Measurements from ENCODE around the gene OR6K2.
"Not testable (repeated sequence)": the region's sequence is repeated elsewhere in the genome, so short reads cannot be mapped to it uniquely, and the experiment has no call there.

Gene OR6K2, protein sequence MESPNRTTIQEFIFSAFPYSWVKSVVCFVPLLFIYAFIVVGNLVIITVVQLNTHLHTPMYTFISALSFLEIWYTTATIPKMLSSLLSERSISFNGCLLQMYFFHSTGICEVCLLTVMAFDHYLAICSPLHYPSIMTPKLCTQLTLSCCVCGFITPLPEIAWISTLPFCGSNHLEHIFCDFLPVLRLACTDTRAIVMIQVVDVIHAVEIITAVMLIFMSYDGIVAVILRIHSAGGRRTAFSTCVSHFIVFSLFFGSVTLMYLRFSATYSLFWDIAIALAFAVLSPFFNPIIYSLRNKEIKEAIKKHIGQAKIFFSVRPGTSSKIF

GRCh38 chr1:158700552-158700951 lies at the start of gene OR6K2:
OR6K2 (minus strand) TSS chr1:158700652; CDS start chr1:158700652, 0 bp downstream.
- DNase-seq = no peak

DNA sequence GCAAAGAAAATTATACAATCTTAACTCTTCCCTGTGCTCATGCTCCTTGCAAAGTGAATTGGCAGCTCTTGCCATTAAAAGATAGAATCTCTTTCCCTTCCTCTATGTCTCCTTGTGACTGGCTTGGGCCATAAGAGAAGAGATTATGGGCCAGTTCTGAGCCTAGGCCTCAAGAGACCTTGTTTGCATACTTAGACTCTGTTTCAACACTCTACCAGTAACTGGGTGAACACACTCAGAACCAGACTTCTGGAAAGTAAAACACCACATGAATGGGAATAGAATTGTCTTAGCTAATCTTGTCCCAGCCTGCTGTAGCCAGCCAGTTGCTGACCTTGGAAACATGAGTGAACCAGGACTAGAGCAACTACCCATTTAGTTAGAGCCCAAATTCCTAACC lies 35.4 kb upstream of the OR6K2 start:
- DNase-seq = no peak

DNA sequence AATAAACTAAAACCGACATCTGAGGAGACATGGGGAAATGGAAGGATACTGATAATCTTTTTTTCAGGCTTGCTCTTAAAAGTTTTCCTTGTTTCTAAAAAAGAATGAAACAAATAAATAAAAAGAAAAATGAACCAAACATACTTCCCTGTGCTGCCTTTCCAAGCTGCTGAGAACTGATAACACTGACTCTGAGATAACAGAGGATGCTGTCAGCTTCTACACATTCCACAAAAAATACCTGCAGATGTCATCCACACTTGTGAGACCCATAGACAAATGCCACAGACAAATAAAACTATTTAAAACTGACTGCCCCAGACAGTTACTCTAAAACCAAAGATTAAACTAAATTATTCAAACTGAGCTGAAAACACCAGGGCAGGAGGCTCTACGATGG lies 32.1 kb upstream of the OR6K2 start:
- no peak for DNase-seq

- no peak for DNase-seq
These were observed 31.3 kb upstream of the OR6K2 start for GRCh38 chr1:158731707-158732106.

- DNase-seq = no peak
These were observed 30.0 kb upstream of the OR6K2 start for GRCh38 chr1:158730453-158730852.

DNA sequence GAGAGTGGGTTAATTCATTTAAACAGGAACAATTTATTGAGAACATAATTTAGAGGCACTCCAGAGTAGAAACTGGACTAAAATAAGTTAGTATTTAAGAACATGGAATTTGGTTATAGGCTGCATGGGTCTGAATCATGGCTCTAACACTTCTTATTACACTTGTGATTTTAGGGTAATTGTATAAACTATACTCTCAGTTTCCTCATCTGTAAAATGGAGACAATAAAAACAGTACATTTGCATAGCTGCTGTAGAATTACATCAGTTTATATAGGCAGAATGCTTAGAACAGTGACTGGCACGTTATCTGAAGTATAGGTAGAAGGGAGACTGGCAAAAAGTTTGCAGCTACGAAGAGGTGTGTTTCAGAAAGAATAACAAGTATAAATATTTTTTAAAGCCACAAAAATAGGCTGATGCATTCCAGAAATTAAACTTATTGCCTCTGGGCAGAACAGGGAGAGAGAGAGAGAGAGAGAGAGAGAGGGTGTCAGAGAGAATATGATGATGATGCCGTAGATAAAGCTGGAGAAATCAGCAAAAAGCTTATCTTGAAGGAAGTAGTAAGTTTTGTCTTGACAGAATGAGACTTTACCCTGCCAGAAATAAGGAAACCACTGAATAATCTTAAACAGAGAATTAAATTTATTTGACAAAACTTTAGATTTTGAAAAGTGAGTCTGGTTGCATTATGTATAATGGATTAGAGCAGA lies 28.2 kb upstream of the OR6K2 start:
- DNase-seq = no peak

DNA sequence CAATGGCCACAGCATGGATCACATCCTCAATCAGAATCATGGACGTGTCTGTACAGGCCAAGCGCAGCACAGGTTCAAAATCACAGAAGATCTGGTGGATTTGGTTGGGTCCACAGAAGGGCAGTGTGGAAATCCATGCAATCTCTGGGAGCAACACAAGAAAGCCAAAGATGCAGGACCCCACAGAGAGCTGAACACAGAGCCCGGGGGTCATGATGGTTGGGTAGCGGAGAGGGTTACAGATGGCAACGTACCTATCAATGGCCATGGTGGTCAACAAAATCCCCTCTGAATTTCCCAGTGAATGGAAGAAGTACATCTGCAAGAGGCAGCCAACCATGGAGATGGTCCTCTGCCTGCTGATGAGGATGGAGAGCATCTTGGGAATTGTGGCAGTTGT lies 24.0 kb upstream of the OR6K2 start:
- DNase-seq = no peak

- no peak for DNase-seq
These were observed 20.2 kb upstream of the OR6K2 start, which contains the start of gene OR6K3 for GRCh38 chr1:158720620-158721019. OR6K3 (minus strand) TSS chr1:158720720; CDS start chr1:158718115, 2,605 bp downstream.

DNA sequence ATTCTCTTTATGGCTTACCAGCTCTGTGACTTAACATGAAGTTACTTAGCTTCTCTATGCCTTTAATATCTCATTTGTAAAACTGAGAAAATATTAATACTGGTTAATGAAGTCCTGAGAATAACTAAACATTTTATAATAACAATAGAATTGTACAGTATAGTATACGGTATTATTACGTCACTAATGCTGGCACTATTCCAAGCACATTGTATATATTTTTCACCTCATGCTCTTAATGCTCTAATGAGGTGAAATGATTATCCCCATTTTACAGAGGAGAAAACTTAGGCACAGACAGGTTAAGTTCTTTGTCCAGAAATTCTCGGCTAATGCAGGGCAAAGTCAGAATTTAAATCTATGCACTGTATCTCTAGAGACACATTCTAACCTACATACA lies 19.2 kb upstream of the OR6K2 start:
- no peak for DNase-seq

DNA sequence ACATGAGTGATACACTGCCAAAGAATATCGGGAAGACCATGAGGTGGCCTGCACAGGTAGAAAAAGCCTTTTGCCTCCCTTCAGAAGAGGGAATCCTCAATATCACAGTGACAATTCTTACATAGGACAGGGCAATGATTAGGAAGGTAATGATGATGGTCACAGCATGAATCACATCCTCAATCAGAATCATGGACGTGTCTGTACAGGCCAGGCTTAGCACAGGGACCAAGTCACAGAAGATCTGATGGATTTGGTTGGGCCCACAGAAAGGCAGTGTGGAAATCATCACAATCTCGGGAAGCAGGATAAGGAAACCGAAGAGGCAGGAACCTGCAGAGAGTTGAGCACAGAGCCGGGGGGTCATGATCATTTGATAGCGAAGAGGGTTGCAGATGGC lies 16.9 kb upstream of the OR6K2 start:
- no peak for DNase-seq

DNA sequence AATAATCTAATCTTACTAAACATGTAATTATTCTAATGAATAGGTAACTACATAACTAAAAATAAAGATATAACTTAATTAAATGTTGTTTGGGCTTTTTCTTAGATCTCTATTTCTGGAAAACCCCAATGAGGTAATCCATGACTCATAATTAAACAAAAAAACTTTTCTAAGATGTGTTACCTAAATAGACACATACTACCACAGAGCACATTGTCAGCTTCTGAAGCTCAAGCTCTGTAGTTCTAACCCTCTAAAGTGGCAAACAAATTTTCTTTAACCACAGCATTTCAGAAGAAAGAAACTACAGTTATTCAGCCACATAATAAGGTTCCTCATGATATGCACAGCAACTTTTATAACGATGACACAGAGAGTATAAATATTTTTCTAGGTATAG lies 15.9 kb upstream of the OR6K2 start:
- DNase-seq = no peak

- no peak for DNase-seq
These were observed 14.3 kb upstream of the OR6K2 start for GRCh38 chr1:158714754-158715153.

DNA sequence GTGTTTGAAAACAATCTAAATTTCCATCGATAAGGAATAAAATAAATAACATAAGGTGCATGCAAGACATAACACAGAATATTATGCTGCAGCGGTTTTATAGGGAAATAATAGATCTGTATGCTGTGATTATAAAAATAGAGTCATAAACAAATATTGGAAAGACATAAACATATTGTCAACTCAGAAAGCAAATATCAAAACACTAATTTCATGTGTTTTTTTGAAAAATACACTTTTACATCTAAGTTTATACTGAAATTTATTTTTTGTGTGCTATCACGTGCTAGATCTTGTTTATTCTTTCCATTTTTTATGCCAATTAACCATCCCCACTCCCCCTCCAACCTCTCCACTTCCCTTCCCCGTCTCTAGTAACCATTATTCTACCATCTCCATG lies 10.6 kb upstream of the OR6K2 start:
- no peak for DNase-seq

GRCh38 chr1:158706096-158706495 lies 5.6 kb upstream of the OR6K2 start:
- no peak for DNase-seq

DNA sequence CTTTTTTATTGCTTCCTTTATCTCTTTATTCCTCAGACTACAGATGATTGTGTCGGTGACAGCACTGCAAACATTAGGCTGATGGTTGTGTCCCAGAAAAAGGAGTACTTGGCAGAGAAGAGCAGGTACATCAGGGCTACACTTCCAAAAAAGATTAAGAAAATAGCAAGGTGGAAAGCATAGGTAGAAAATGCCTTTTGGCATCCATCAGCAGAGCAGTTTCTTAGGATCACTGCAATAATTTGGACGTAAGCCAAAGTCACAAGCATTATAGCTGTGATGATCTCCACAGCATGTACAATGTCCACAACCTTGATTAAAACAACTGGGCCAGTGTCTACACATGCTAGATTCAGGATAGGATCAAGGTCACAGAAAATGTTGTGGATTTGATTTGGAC lies 5.9 kb downstream of the OR6K2 start:
- DNase-seq = no peak

- DNase-seq = no peak
These were observed 8.1 kb downstream of the OR6K2 start for GRCh38 chr1:158692356-158692755.

DNA sequence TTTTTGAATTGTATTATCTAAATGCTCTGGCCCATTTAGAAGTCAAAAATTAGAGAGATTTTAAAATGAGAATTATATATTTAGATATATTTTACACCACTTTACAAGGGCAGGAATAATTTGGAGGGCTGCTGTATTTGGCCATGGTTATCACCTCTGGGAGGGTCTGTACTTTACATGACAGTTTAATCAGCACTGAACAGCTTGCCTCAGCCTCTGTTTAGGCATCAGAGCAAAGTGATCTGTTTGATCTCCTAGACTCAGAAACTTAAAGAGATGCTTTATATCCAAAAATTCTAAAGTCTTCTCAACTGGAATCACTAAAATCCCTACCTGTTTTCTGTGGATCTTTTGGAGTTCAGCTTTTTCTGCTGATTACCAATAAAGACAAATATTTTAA lies 8.5 kb downstream of the OR6K2 start:
- DNase-seq = no peak

GRCh38 chr1:158691149-158691548 lies 9.3 kb downstream of the OR6K2 start:
- DNase-seq = not testable (repeated sequence)

DNA sequence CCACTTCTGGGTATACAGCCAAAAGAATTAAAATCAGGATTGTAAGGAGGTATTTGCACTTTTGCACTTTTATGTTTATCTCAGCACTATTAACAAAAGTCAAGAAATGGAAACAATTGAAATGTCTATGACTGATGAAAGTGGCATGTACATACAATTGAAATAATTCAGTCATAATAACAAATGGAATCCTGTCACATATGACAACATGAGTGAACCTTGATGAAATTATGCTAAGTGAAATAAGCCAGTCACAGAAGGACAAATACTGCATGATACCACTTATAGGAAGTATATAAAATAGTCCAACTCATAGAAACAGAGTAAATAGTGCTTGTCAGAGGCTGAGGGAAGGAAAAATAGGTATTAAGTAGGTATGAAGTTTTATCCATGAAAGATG lies 10.6 kb downstream of the OR6K2 start:
- DNase-seq = no peak

- no peak for DNase-seq
These were observed 11.3 kb downstream of the OR6K2 start for GRCh38 chr1:158689110-158689509.

DNA sequence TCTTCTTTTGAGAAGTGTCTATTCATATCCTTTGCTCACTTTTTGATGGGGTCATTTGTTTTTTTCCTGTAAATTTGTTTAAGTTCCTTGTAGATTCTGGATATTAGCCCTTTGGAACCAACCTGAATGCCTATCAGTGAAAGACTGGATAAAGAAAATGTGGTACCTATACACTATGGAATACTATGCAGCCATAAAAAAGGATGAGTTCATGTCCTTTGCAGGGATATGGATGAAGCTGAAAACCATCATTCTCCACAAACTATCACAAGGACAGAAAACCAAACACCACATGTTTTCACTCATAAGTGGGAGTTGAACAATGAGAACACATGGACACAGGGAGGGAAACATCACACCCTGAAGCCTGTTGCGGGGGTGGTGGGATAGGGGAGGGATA lies 12.1 kb downstream of the OR6K2 start:
- not testable (repeated sequence) for DNase-seq

- DNase-seq = no peak
These were observed 13.4 kb downstream of the OR6K2 start for GRCh38 chr1:158687037-158687436.

DNA sequence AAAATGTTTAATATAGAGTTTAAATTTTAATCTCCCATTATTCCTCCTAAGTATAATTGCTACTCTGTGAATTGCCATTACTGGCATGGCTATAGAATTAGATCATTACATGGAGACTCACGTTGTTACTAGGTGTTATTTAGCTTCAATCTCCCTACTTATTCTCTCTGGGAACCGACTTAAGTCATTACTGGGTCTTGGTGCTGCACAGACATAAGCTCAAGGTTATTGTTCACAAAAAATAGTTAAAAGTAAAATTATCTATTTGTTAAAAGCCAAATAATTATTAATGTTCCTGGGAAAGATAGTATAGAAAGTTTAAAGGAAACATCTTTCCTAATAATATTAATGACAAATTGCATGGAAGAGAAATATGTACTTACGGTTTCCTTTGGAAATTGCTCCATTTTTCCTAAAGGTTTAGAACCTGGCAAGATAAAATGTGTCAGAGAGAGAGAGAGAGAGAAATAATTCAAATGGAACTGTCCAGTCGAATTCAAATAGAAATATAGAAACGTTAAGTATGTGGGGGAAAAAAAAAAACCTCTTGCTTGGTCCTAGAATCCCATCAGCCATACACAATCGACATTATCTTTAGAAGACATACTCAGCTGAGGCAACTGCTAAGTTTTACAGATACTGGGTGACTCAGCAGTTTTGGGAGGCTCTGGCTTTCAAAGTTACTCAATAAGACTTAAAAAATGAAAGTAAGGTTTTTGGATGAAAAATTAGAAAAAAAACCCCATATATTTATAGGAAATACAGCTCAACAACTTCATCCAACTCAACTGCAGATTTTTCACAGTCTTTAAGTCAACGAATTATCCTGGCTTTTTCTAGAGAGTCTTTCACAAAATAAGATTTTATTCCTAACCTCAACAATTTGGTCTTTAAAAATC lies 14.1 kb downstream of the OR6K2 start, which contains the start of gene SPTA1:
Gene SPTA1 (minus strand): TSS at position 605 of the 899 bp plus-strand sequence. CDS start 198 bp downstream, at position 407.
- DNase-seq = peak in 1 of 2 donors; percentile 11
